Calu3 (cell line): ENCODE results near the gene CCL19. TPM values are rescaled to one million over a fixed set of nuclear protein-coding genes. Genes with fewer than 3 reads are reported as not detected.
"Not testable (repeated sequence)": the region's sequence is repeated elsewhere in the genome, so short reads cannot be mapped to it uniquely, and the experiment has no call there.

Experiments used
- Bru-seq: library from RNA; stranded (reverse); fragments of 400-500 nt; gene quantifications from one replicate; lab custom pipeline; 2021; lab: Mats Ljungman, UMichigan
- BruChase-seq, 2 experiments: library from RNA; stranded (reverse); fragments of 400-500 nt; gene quantifications; one replicate each; lab custom pipeline; 2021; lab: Mats Ljungman, UMichigan
- BruUV-seq: library from RNA; stranded (reverse); fragments of 400-500 nt; replicated peaks from 2 replicates; lab custom pipeline; 2021; lab: Mats Ljungman, UMichigan
- CTCF ChIA-PET: fragments of 300-600 bp; sonication (Branson Sonifier 250); formaldehyde crosslinking; loops from one replicate; lab custom pipeline; 2022; ENCODE audit warnings: antibody characterized with exemption; lab: Charles Lee
- DNase-seq: peaks from one replicate; pipeline ENCODE4 v3.0.0; 2022
- H3K27ac Mint-ChIP-seq: one replicate; pipeline ENCODE4 v1.8.0; 2022; ENCODE audit warnings: mixed read lengths; ENCODE audit not compliant: unreplicated experiment
- H3K27me3 Mint-ChIP-seq: one replicate; pipeline ENCODE4 v1.8.0; 2022; ENCODE audit warnings: mixed read lengths; ENCODE audit not compliant: unreplicated experiment
- H3K36me3 Mint-ChIP-seq: one replicate; pipeline ENCODE4 v1.8.0; 2022; ENCODE audit warnings: mild to moderate bottlenecking, moderate library complexity, mixed read lengths; ENCODE audit not compliant: insufficient read depth, unreplicated experiment
- H3K4me1 Mint-ChIP-seq: one replicate; pipeline ENCODE4 v1.8.0; 2022; ENCODE audit warnings: mild to moderate bottlenecking, low read depth, mixed read lengths; ENCODE audit not compliant: unreplicated experiment
- H3K4me3 Mint-ChIP-seq: one replicate; pipeline ENCODE4 v1.8.0; 2022; ENCODE audit warnings: mild to moderate bottlenecking, low read depth, moderate library complexity, mixed read lengths; ENCODE audit not compliant: unreplicated experiment
- H3K9me3 Mint-ChIP-seq: one replicate; pipeline ENCODE4 v1.8.0; 2022; ENCODE audit warnings: low read depth, mixed read lengths; ENCODE audit not compliant: unreplicated experiment
- intact Hi-C: fragments of 100-400 bp; cut with micrococcal nuclease; formaldehyde crosslinking; loops from one replicate; pipeline ENCODE4 v1.10.0; 2022; ENCODE audit not compliant: unreplicated experiment
- long read RNA-seq: library from polyadenylated mRNA; stranded (forward); transcript quantifications from one replicate; pipeline ENCODE4 v2.0.0, GENCODE V29; 2022
- total RNA-seq: library from RNA; stranded (reverse); gene quantifications from 2 replicates; pipeline ENCODE4 v1.2.3, GENCODE V29; 2022
- TF ChIP-seq, protein P1 (sequence below): fragments of 200-600 bp; IDR thresholded peaks from one replicate; pipeline ENCODE4 v1.8.0; 2022; ENCODE audit warnings: antibody characterized with exemption; ENCODE audit not compliant: unreplicated experiment

Gene CCL19
- not detected in 2 replicates for total RNA-seq
- not detected for Bru-seq, nascent RNA
- BruChase-seq, experiment 1, labeled RNA remaining after a 6-hour chase = not detected
- not detected for BruChase-seq, experiment 2, labeled RNA remaining after a 2-hour chase
- long read RNA-seq = 0 reads

DNA sequence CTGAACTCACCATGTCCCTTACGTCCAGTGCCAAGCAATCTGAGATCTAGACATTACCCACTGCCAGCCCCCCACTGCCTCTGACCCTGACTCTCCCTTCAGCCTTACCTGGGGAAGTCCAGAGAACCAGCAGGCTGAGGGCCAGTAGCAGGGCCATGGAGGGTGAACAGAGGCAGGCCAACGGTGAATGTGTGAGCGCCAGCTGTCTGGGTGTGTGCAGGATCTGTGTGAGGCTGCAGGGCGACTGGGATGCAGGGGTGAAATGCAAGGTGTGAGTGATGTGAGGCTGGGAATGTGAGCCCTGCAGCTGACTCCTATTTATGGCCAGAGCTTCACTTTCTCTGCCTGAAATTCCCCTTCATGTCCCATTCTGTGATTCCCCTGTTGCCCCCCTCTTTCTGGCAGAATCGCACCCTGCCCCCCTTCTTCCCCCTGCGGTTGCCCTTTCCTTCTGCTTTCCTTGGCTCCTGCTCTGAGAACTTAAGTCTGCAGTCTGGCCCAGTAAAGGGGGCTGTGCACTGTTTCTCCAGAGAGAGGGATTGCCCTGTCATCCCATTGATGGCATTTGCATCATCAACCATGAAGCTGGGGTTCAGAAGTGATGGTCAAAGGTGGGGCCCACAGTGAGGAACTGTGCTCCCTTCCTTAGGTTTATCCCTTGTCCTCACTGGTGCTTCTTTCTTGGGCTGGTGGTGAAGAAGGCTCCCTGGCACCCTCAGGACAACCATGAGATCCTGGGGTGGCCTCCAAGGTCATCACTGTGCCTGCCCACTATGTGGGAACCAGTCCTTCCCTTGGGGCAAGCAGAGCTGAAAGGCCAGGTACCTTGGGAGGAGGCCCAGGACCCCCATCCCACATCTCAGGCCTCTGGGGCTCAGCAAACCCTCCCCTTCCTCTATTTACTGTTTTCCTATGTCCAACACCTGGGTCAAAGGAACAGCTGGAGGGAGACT lies at the start of gene CCL19:
Gene CCL19, minus strand, starts transcription at position 294 of the 953 bp plus-strand sequence. Its CDS starts 137 bp downstream, at position 157.
- DNase-seq = no peak
- Mint-ChIP-seq H3K4me1 (no peaks in the 10 kb centered on the region), H3K27me3 (peaks cover 89% of the 10 kb centered on the region), H3K27ac (no peak within 1 kb of the TSS), H3K36me3 (no peaks in the 10 kb centered on the region), H3K9me3 (no peaks in the 10 kb centered on the region), H3K4me3 (no peak within 1 kb of the TSS)
- TF ChIP-seq, protein P1, sequence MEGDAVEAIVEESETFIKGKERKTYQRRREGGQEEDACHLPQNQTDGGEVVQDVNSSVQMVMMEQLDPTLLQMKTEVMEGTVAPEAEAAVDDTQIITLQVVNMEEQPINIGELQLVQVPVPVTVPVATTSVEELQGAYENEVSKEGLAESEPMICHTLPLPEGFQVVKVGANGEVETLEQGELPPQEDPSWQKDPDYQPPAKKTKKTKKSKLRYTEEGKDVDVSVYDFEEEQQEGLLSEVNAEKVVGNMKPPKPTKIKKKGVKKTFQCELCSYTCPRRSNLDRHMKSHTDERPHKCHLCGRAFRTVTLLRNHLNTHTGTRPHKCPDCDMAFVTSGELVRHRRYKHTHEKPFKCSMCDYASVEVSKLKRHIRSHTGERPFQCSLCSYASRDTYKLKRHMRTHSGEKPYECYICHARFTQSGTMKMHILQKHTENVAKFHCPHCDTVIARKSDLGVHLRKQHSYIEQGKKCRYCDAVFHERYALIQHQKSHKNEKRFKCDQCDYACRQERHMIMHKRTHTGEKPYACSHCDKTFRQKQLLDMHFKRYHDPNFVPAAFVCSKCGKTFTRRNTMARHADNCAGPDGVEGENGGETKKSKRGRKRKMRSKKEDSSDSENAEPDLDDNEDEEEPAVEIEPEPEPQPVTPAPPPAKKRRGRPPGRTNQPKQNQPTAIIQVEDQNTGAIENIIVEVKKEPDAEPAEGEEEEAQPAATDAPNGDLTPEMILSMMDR = no peak
- intact Hi-C loops = no loop called here
- BruUV-seq = no TSS peak
- CTCF ChIA-PET = no interaction called here

DNA sequence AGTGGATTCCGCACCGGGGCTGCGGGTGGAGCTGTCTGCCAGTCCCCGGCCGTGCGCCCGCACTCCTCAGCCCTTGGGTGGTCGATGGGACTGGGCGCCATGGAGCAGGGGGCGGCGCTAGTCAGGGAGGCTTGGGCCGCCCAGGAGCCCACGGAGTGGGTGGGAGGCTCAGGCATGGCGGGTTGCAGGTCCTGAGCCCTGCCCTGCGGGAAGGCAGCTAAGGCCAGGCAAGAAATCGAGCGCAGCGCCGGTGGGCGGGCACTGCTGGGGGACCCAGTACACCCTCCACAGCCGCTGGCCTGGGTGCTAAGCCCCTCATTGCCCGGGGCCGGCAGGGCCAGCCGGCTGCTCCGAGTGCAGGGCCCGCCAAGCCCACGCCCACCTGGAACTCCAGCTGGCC lies 49.1 kb upstream of the CCL19 start:
- H3K4me1 Mint-ChIP-seq, BruUV-seq, H3K4me3 Mint-ChIP-seq, intact Hi-C loops, DNase-seq, H3K27ac Mint-ChIP-seq, H3K9me3 Mint-ChIP-seq, H3K36me3 Mint-ChIP-seq: not testable (repeated sequence)
- CTCF ChIA-PET = interaction anchor here (0.6 kb wide), 1 partner anchor 84 kb away, joined by 3 read pairs; no protein-coding TSS in a partner anchor
- H3K27me3 Mint-ChIP-seq = peaks cover 30% of the 10 kb centered on the region

DNA sequence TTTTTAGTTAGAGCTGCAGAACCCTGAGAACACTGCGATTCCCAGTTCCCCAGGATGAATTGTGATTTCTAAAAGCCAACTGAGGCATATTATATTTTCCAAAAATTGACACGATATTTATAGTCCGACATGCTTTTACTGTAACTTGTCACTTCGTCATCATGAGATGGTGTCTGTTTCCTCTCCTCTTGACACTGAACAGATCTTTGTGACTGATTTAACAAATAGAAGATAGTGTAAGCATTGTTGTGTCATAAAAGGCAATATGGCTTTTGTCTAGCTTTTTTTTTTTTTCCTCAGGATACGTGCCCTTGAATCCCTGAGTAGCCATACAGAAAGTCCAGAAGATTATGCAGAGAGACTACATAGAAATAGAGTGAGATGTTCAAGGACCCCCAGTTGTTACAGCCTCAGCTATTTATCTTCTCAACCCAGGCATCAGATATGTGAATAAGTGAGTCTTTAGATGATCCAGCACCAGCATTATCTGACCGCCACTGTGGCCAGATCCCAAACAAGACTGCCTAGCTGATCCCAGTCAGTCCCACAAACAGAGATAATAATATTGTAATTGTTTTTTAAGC lies 46.7 kb upstream of the CCL19 start:
- CTCF ChIA-PET = no interaction called here
- TF ChIP-seq, protein P1 = no peak
- no TSS peak for BruUV-seq
- H3K36me3 Mint-ChIP-seq = no peaks in the 10 kb centered on the region
- no peak overlapping the region for H3K4me3 Mint-ChIP-seq
- DNase-seq = no peak
- intact Hi-C loops = no loop called here
- no peaks in the 10 kb centered on the region for H3K9me3 Mint-ChIP-seq
- H3K4me1 Mint-ChIP-seq = no peaks in the 10 kb centered on the region
- no peak overlapping the region for H3K27ac Mint-ChIP-seq
- H3K27me3 Mint-ChIP-seq = peaks cover 30% of the 10 kb centered on the region

DNA sequence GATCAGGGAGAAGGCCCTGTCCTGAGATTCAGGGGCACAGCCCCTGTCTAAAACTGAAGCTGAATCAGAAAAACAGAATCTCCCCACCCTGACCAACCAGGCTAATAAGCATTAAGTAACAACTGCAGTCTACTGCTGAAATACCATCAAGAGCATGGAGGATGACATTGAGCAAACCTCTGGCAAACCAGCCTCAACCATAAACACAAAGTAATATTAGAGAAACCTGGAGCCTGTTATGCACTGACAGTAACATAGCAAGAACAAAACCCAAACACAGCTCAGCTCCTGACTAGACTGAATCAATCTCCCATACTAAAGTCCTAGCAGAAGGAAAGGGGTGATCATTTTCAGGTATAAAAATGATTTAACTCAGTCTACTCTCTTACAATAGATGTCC lies 43.6 kb upstream of the CCL19 start:
- H3K9me3 Mint-ChIP-seq = no peaks in the 10 kb centered on the region
- no TSS peak for BruUV-seq
- CTCF ChIA-PET = no interaction called here

More for the DNA sequence above, 43.6 kb upstream of the CCL19 start:
- Mint-ChIP-seq H3K27ac (no peak overlapping the region), H3K27me3 (peaks cover 52% of the 10 kb centered on the region), H3K4me3 (no peak overlapping the region), H3K4me1 (no peaks in the 10 kb centered on the region), H3K36me3 (no peaks in the 10 kb centered on the region)
- DNase-seq = no peak
- TF ChIP-seq, protein P1 = no peak
- intact Hi-C loops = no loop called here
